HG02970 (cell line): ENCODE results near the gene MICAL3.

Experiments
- ATAC-seq: cut with Tn5 transposase; IDR thresholded peaks from one replicate; pipeline ENCODE4 v1.9.1; 2021; ENCODE audit warnings: mild to moderate bottlenecking, moderate library complexity, moderate number of reproducible peaks; ENCODE audit not compliant: unreplicated experiment, low FRiP score

Gene MICAL3

GRCh38 chr22:17956630-17957029 is 67.7 kb downstream of the MICAL3 start:
- no peak for ATAC-seq

GRCh38 chr22:17955590-17956379 is 68.6 kb downstream of the MICAL3 start:
- ATAC-seq, result no peak

DNA sequence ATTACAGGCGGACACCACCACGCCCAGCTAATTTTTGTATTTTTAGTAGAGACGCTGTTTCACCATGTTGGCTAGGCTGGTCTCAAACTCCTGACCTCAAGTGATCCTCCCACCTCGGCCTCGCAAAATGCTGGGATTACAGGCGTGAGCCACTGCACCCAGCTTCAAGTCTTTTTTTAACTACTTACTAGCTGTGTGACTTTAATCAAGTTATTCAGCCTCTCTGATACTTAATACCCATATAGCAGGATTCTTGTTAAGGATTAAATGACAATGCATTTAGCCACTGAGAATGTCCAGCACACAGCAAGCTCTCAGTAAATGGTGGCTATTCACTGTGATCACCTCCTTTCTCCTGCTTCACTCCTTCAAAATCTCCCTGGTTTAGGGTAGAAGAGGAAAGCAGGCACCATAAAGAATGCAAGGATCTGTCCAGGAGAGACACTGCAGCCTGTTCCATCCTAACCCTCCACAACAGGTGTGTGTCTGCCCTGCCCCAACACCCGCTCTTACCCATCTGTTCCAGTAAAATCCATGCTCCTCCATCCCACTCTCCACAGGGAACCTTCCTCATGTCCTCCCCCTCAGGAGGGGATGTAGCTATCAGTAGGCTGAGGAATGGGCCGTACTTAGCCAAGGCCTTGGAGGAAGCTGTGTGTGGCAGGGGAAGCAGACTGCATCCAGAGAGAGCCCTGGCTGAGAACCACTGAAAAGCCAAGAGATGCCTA is 69.3 kb downstream of the MICAL3 start:
- ATAC-seq, result no peak

DNA sequence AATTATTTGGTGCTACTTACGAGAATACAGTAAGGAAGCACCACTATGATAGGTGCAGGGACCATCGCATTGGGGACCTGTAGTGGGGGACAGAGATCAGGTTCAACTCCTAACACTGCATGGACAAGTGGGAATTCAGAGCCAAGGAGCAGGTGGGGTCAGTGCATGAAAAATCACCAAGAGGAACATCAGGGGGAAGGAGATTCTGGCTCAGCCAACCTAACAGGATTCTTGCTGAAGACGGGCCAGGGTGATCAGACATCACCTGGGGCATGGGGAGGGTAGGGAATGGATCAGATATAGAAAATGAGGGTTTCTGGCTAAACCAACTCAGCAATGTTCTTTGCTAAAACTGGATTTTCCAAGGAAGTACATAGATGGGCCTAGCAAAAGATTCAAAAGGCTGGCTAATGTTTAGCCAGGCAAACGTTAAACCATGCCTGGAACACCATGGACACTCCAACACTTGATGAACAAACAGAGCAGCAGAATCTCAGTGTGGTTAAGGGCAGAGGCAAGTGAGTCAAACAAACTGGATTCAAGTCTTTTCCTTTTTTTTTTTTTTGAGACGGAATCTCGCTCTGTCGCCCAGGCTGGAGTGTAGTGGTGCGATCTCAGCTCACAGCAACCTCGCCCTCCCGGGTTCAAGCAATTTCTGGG is 70.0 kb downstream of the MICAL3 start:
- no peak for ATAC-seq

- no peak for ATAC-seq
Observed at GRCh38 chr22:17953147-17953546, 71.2 kb downstream of the MICAL3 start.

GRCh38 chr22:17952273-17952801 is 72.0 kb downstream of the MICAL3 start:
- ATAC-seq, result no peak

DNA sequence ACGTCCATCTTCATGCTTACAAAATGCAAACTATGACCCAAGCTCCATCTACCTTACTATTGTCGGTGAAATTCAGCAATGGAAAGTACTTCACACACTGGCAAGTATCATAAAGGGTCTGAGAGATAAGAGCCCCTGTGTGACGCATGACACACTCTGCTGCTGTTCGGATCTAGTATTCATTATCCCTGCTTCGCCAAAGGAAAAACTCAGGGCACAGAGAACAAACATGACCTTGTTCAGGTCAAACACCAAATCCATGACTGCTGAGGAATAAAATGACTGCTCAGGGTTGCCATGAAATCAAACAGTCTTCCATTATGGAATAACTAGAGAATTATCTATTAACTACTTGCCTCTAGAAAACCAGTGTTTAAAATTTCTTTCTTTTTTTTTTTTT is 73.0 kb downstream of the MICAL3 start:
- no peak for ATAC-seq

DNA sequence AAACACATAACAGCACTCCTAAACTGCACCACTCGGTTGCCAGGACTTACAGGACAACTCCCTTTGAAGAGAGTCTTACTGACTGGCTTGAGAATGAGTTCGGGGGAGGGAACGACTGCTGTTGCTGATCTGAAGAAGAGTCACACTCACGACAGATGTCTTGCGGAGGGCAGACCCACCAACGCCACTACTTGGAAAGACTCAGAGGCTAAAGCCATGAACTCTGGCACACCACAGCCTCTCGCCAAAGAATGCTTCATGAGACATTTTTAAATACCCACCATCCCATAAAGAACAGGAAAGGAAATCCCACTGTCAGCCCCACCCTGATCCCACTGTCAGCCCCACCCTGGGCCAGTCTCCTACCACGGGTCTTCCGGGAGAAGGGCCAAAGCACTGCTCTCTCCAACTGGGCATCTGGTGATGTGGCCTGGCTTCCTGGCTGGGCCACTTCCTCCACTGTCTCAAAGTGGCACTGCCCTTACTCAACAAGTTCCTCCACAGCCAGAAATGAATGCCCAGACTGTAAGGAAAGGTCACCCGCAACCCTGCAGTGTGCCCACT is 73.6 kb downstream of the MICAL3 start:
- ATAC-seq, result no peak

DNA sequence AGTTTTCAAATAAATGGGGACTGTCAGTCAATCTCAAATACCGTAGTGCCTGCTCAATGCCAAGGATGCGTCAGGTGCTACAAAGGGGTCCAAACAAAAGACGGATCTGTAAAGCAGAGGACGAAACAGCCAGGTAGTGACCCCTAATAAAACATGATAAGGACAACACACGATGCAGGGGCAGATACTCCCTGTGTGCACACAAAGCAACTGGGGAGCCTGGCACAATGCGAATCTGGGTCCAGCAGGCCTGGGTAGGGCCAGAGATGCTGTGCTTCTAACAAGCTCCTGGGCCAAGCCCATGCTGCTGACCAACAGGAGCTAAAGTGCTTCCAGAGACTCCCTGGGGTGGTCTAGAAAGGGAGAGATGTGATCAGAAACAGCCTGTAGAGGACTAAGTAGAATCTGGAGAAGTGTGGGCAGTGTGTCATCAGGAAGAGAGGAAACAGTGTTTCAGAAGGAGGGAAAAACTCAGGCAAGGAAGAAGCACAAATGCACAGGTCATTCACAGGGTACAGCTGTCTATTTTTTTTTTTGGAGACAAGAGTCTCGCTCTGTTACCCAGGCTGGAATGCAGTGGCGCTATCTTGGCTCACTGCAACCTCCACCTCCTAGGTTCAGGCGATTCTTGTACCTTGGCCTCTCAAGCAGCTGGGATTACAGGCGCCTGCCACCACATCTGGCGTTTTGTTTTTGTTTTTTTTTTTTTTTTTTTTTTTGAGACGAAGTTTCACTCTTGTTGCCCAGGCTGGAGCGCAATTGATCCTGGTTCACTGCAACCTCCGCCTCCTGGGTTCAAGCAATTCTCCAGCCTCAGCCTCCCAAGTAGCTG is 74.5 kb downstream of the MICAL3 start:
- ATAC-seq, result no peak

DNA sequence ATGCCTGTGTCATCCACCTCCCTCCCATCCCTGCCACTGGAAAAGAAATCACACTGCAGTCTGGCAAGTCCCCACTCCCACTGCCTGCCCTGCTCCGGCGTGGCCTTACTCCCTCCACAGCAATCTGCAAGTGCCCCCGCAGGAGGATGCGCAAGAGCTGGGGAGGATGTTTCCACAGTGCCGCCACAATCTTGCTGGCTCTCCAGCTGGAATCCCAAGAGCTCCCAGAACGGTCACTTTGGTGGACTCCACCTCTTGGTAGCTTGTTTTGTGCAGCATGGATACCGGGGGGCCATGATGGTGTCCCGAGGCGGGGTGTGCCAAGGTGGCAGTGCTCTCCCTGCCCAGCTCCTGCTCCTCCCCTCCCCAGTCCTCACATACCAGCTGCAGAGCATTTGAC is 76.3 kb downstream of the MICAL3 start:
- ATAC-seq, result no peak

DNA sequence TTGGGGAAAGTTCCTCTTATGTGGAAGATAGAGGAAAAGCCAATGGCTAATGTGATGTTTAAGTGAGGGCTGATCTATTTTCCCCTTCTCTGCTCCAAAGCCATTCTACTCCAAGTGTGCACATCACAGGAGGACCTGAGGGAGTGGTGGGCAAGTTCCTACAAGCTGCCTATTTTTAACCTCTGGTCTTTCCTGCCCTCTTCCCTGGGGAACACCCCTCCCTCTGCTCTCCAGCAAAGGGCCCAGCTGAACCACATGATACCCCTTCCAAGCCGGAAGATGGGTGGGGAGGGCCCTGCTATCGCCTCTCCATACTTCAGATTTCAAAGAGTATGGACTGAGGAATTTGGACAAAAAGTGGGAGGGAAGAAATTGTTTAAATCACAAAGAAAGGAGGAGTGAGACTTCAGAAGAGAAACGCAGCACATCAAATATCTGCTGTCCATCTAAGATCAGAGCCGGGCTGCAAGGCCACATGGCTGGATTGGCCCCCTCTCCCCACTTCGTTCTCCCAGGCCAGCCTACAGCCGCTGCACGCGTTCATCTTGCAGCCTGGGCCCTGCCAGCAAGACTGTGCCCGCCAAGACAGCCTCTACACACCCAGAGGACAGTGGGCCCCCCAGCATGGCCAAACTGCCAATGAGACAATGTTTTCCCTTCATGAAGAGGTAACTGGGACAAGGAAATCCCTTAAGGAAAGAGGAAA is 77.5 kb downstream of the MICAL3 start:
- ATAC-seq, result no peak

DNA sequence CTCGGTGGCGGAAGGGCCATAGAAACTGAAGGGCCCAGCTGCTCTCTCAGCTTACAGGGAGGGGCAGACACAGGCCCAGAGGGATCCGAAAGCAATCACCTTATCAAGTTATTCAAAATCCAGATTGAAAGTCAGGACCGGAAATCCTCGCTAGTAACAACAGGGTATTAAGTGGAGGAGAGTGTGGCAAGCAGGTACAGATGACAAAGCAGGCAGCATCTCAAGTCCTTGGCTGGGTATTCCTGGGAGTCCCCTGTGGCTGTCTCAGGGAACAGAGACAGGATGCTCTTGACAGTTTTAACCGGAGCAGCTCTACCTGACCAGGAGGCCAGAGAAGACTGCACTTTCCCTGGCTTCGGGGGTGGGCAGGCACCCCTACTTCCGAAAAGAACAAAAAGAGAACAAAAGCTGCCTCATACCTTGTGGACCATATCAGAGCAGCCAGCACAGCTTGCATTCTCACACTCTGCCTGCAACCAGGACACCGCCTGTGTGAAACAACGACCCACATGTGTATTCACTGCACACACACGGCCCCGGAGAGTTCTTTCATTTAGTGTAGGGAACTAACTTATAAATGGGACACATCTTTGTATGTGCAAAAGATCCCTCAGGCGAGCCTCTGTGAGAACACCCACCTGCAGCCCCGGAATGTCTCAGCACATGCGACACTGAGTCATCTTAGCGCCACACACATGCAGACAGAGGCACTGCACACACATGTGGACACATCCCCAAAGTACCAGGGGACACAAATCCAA is 78.3 kb downstream of the MICAL3 start:
- ATAC-seq, result no peak

DNA sequence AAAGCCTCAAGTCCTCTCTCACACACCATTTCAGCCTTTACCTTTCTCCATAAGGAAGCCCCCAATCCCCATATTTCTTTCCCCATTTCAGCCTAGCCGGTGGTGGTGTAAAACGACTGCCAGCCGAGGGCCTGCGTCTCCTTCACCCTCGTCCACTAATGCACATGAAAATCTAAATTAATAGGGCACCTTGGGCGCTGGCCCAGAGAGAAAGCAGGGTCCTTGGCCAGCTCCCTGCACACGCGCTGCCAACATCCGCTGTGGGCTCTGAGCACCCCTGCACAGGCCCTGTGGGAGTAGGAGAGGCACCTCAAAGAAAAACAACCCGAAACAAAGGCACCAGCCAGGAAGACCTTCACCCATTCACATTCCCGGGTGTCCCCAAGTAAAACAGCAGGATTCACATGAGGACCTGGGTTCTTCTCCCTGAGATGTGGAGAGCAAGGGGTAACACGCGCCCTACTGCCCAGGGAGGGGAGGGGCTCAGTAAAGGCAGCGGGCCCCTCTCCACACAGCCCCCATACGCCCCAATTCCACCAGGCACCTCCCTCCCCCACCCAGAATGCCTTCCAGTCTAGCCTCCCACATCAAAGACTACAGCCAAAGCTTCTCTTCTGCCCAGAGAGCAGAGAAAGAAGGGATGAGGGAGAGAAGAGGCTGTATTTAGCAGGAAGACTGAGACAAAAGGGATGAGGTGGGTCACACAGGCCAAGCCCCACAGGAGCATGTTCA is 79.0 kb downstream of the MICAL3 start:
- no peak for ATAC-seq

DNA sequence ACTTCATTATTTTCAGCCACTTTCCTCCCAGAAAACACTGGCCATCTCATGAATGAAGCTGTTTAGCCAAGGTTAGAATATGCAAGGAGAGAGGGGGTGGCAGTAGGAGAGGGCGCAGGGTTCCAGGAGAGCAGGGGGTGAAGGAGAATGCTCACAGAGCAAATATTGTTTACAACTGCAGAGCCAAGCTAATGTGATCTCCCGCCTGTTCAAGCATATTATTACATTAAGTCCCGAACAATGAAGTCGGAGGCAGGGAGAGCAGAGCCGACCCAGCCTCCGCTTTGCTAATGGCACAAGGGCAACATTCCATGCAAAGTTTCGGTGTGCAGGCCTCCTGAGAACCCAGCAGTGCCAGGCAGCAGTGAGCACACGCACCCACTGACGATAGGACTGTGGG is 80.1 kb downstream of the MICAL3 start:
- no peak for ATAC-seq

- no peak for ATAC-seq
Observed at GRCh38 chr22:17943533-17944249, 80.7 kb downstream of the MICAL3 start.

DNA sequence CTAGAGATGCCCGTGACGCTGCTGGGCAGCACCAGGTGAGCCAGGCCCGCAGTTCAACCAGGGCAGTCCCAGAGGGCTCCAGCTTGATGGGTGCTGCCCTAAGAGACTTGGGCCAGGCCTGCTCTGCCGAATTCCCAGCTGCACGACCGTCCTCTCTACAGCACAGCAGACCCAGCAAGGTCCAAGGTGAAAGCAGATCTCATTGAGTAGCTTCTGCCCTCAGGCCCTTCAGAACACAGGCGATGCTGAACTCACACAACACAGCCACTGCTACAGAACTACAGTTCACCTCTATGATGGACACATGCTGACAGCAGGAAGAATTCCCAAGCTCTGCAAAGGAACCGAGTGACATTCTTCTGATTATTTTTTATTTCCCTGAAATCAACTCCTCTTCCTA is 81.6 kb downstream of the MICAL3 start:
- ATAC-seq, result no peak
